ENCODE results near the gene CISTR.

The CISTR gene

GRCh38 chr12:53757101-53757770 lies 5.5 kb upstream of the CISTR start:
- Mint-ChIP-seq H3K9me3 (no peaks in the 10 kb centered on the region), H3K36me3 (ENCODE audit: low read depth) (no peaks in the 10 kb centered on the region), H3K27me3 (peaks cover 48% of the 10 kb centered on the region), H3K27ac (no peak overlapping the region), H3K4me1 (ENCODE audit: low read depth) (peaks cover 20% of the 10 kb centered on the region), H3K4me3 (no peak overlapping the region)
- intact Hi-C loops (cut with micrococcal nuclease), result no loop called here

GRCh38 chr12:53756300-53757100 lies 4.7 kb upstream of the CISTR start:
- H3K27me3 Mint-ChIP-seq, result peaks cover 45% of the 10 kb centered on the region
- intact Hi-C loops (cut with micrococcal nuclease), result no loop called here
- H3K4me3 Mint-ChIP-seq, result no peak overlapping the region
- H3K4me1 Mint-ChIP-seq (ENCODE audit: low read depth), result peaks cover 20% of the 10 kb centered on the region
- H3K36me3 Mint-ChIP-seq (ENCODE audit: low read depth), result no peaks in the 10 kb centered on the region
- no peaks in the 10 kb centered on the region for H3K9me3 Mint-ChIP-seq
- H3K27ac Mint-ChIP-seq, result no peak overlapping the region

DNA sequence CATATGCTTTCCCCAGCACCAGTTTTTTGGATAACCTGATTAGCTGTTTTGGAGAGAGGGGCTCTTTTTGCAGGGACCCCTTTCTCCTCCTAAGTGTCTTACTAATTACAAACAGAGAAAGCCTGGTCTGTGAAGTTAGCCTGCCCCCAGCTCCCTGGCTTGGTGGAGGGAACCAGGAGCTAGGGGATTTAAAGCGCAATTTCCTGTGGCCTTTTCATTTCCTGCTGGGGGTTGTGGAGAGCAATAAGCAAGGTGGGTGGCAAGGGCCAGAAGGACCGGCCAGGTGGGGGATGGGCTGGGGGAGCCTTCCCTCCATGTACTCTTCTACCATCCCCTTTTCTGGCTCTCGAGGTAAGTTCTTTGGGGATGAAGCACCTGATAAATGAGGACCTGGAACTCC lies 4.1 kb upstream of the CISTR start:
- no peak overlapping the region for H3K27ac Mint-ChIP-seq

GRCh38 chr12:53755451-53755891 lies 3.7 kb upstream of the CISTR start:
- H3K9me3 Mint-ChIP-seq, result no peaks in the 10 kb centered on the region
- H3K4me3 Mint-ChIP-seq, result no peak overlapping the region
- H3K27ac Mint-ChIP-seq, result no peak overlapping the region
- peaks cover 35% of the 10 kb centered on the region for H3K27me3 Mint-ChIP-seq
- no peaks in the 10 kb centered on the region for H3K36me3 Mint-ChIP-seq (ENCODE audit: low read depth)
- peaks cover 20% of the 10 kb centered on the region for H3K4me1 Mint-ChIP-seq (ENCODE audit: low read depth)
- intact Hi-C loops (cut with micrococcal nuclease), result no loop called here

More for the DNA sequence above, 4.1 kb upstream of the CISTR start:
- Mint-ChIP-seq H3K4me3 (no peak overlapping the region), H3K27me3 (peaks cover 39% of the 10 kb centered on the region), H3K36me3 (ENCODE audit: low read depth) (no peaks in the 10 kb centered on the region), H3K4me1 (ENCODE audit: low read depth) (peaks cover 20% of the 10 kb centered on the region), H3K9me3 (no peaks in the 10 kb centered on the region)
- intact Hi-C loops (cut with micrococcal nuclease), result no loop called here

DNA sequence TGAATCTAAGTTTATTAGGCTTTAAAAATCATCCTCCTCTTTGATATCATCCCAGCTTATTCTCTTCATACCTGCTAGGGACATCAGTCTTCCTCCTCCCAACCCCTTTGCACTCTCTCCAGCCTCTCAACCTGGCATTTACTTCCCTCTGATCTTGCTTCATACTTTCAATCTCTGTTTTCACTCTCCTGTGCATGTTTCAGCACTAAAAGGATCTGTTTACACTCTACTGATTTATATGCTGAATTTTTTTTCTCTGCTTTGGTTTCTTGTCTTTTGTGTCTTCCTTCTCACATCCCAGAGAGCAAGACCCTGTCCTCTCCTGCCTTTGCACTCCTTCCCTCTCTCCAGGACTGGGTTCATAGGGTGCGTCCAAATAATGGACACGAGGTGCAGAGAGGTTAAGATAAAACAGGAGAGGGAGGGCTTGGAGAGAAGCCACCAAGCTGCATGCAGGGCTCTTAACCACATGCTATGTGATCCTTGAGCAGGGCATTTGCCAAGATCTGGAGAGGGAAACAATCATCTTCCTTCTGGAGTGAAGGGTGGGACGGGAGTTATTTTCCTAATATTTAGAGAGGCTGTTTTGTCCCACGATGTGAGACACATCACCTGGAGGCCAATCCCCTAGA lies 3.0 kb upstream of the CISTR start:
- Mint-ChIP-seq H3K4me3 (no peak overlapping the region), H3K27me3 (peaks cover 29% of the 10 kb centered on the region), H3K4me1 (ENCODE audit: low read depth) (peaks cover 20% of the 10 kb centered on the region), H3K9me3 (no peaks in the 10 kb centered on the region), H3K27ac (no peak overlapping the region), H3K36me3 (ENCODE audit: low read depth) (no peaks in the 10 kb centered on the region)
- intact Hi-C loops (cut with micrococcal nuclease), result no loop called here

DNA sequence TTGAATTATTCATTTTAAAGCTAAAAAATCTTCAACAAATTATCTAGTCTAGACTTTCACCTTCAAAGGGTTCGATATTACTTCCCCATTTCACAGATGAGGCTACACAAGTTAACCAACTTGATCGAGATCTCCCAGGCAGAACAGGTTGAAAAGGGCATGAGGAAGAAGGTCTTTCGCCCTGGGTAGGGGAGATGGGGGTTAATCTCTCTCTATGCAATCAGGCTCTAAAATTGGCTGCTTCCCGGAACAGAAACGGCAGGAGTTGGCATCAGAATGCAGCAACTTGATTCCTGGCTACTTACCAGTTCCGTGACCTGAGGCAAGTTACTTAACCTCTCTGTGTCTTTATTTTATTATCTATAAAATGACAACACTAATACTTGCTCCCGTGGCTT lies 2.4 kb upstream of the CISTR start:
- H3K4me3 Mint-ChIP-seq, result no peak overlapping the region
- peaks cover 20% of the 10 kb centered on the region for H3K4me1 Mint-ChIP-seq (ENCODE audit: low read depth)
- H3K27ac Mint-ChIP-seq, result no peak overlapping the region
- intact Hi-C loops (cut with micrococcal nuclease), result no loop called here
- H3K9me3 Mint-ChIP-seq, result no peaks in the 10 kb centered on the region
- peaks cover 24% of the 10 kb centered on the region for H3K27me3 Mint-ChIP-seq
- no peaks in the 10 kb centered on the region for H3K36me3 Mint-ChIP-seq (ENCODE audit: low read depth)

GRCh38 chr12:53752621-53753020 lies 842 bp upstream of the CISTR start:
- H3K27me3 Mint-ChIP-seq, result peaks cover 9% of the 10 kb centered on the region
- intact Hi-C loops (cut with micrococcal nuclease), result no loop called here
- H3K9me3 Mint-ChIP-seq, result no peaks in the 10 kb centered on the region
- H3K4me1 Mint-ChIP-seq (ENCODE audit: low read depth), result peaks cover 8% of the 10 kb centered on the region
- H3K36me3 Mint-ChIP-seq (ENCODE audit: low read depth), result no peaks in the 10 kb centered on the region
- H3K27ac Mint-ChIP-seq, result no peak overlapping the region
- H3K4me3 Mint-ChIP-seq, result no peak overlapping the region

DNA sequence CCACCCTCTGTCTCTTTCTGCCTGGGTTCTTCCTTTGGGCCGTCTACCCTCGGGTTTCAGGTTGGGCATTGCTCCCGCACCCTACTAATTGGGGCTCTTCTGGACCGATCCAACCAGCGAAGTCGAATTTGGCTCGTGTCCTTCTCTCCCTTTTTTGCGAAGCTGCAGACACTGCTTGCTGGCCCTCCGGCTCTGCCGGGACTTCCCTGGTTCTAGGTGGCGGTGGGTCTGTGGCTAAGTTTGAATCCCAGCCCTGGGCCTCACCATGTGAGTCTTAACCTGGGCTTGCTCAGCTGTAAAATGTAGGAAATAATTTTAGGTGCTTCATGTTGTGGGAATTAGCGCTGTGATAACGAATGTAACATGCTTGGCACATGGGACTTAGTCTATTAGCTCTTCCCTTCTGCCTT lies 418 bp upstream of the CISTR start:
- H3K4me1 Mint-ChIP-seq (ENCODE audit: low read depth), result peaks cover 9% of the 10 kb centered on the region
- H3K27me3 Mint-ChIP-seq, result peaks cover 6% of the 10 kb centered on the region
- no peak overlapping the region for H3K4me3 Mint-ChIP-seq
- H3K27ac Mint-ChIP-seq, result no peak overlapping the region
- no peaks in the 10 kb centered on the region for H3K36me3 Mint-ChIP-seq (ENCODE audit: low read depth)
- H3K9me3 Mint-ChIP-seq, result no peaks in the 10 kb centered on the region
- intact Hi-C loops (cut with micrococcal nuclease), result no loop called here

GRCh38 chr12:53750812-53751335 lies 905 bp downstream of the CISTR start:
- H3K27me3 Mint-ChIP-seq, result peaks cover 7% of the 10 kb centered on the region
- peaks cover 5% of the 10 kb centered on the region for H3K4me1 Mint-ChIP-seq (ENCODE audit: low read depth)
- H3K36me3 Mint-ChIP-seq (ENCODE audit: low read depth), result no peaks in the 10 kb centered on the region
- intact Hi-C loops (cut with micrococcal nuclease), result no loop called here
- no peak overlapping the region for H3K27ac Mint-ChIP-seq
- peak overlapping the region; percentile 32 for H3K4me3 Mint-ChIP-seq
- no peaks in the 10 kb centered on the region for H3K9me3 Mint-ChIP-seq

- Mint-ChIP-seq H3K27me3 (peaks cover 12% of the 10 kb centered on the region), H3K36me3 (ENCODE audit: low read depth) (no peaks in the 10 kb centered on the region), H3K4me1 (ENCODE audit: low read depth) (peaks cover 5% of the 10 kb centered on the region), H3K27ac (no peak overlapping the region), H3K4me3 (no peak overlapping the region), H3K9me3 (no peaks in the 10 kb centered on the region)
- intact Hi-C loops (cut with micrococcal nuclease), result no loop called here
Measured at GRCh38 chr12:53749986-53750811, 1.6 kb downstream of the CISTR start.

- H3K4me1 Mint-ChIP-seq (ENCODE audit: low read depth), result peaks cover 8% of the 10 kb centered on the region
- intact Hi-C loops (cut with micrococcal nuclease), result no loop called here
- H3K27me3 Mint-ChIP-seq, result peaks cover 26% of the 10 kb centered on the region
- H3K27ac Mint-ChIP-seq, result no peak overlapping the region
- no peak overlapping the region for H3K4me3 Mint-ChIP-seq
- no peaks in the 10 kb centered on the region for H3K36me3 Mint-ChIP-seq (ENCODE audit: low read depth)
- no peaks in the 10 kb centered on the region for H3K9me3 Mint-ChIP-seq
Measured at GRCh38 chr12:53748072-53748840, 3.5 kb downstream of the CISTR start.

DNA sequence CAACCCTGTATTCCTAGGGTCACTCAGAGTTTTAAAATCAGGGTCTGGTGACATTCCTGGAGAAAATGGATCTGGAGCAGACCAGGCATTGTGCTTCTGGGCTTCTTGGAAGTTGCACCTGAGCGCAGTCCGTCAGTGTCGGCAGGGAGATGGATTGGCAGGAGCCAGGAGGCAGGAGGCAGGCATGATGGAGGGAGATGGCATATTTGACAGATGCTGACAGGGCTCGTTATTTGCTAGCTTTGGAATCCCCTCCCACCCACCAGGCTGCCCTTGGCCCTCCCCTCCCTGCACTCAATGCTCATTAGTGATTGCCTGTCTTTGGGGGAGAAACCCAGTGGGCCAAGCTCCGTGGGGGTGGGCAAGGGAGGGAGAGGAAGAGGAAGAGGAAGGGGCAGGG lies 4.7 kb downstream of the CISTR start:
- Mint-ChIP-seq H3K27ac (no peak overlapping the region), H3K4me3 (no peak overlapping the region), H3K27me3 (peaks cover 26% of the 10 kb centered on the region), H3K4me1 (ENCODE audit: low read depth) (peaks cover 10% of the 10 kb centered on the region), H3K36me3 (ENCODE audit: low read depth) (no peaks in the 10 kb centered on the region), H3K9me3 (no peaks in the 10 kb centered on the region)
- intact Hi-C loops (cut with micrococcal nuclease), result no loop called here

GRCh38 chr12:53746592-53747092 lies 5.1 kb downstream of the CISTR start:
- Mint-ChIP-seq H3K27me3 (peaks cover 26% of the 10 kb centered on the region), H3K4me1 (ENCODE audit: low read depth) (peaks cover 10% of the 10 kb centered on the region), H3K4me3 (no peak overlapping the region), H3K9me3 (no peaks in the 10 kb centered on the region), H3K36me3 (ENCODE audit: low read depth) (no peaks in the 10 kb centered on the region), H3K27ac (no peak overlapping the region)
- intact Hi-C loops (cut with micrococcal nuclease), result loop anchor here (1.0 kb wide), 1 partner anchor 44 kb away; no protein-coding TSS in a partner anchor
